ENCODE results near the gene HDGFL3. TPM values are rescaled to one million over a fixed set of nuclear protein-coding genes. Genes with fewer than 3 reads are reported as not detected.

Gene HDGFL3
- total and polyA plus RNA-seq, 2 experiments from 2014 or later: 68.6 to 135 TPM

DNA sequence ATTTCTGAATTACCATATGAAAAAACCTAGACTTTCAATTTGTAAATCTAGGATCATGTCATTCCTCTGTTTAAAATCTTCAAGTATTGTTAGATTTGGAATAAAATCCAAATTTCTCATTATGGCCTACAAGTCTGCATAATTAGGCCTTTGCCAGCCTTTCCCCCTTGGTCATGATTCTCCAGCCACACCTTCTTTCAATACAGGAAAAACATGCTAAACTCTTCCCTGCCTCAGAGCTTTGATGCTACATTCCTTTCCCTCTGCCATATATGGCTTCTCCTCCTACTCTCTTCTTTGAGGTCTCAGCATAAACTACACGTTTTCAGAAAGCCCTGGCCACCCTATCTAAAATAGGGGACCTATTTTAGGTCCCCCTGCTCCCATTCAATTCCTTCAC, 51.7 kb downstream of the HDGFL3 start:
- Mint-ChIP-seq H3K4me3 (no peak overlapping the region), H3K27me3 (ENCODE audit: insufficient read depth, low read depth, poor library complexity) (no peaks in the 10 kb centered on the region), H3K4me1 (peaks cover 5% of the 10 kb centered on the region), H3K36me3 (ENCODE audit: low read depth) (peaks cover 45% of the 10 kb centered on the region), H3K27ac (peak overlapping the region; percentile 65; the same call in 1 of the 2 replicates), H3K9me3 (no peaks in the 10 kb centered on the region)
- no peak overlapping the region for H3K4me2 ChIP-seq
- DNase-seq (ENCODE audit: low spot score) (peak; percentile 30), ATAC-seq (peak; percentile 34; the same call in 2 of the 3 replicates)
- TF ChIP-seq, protein P1, sequence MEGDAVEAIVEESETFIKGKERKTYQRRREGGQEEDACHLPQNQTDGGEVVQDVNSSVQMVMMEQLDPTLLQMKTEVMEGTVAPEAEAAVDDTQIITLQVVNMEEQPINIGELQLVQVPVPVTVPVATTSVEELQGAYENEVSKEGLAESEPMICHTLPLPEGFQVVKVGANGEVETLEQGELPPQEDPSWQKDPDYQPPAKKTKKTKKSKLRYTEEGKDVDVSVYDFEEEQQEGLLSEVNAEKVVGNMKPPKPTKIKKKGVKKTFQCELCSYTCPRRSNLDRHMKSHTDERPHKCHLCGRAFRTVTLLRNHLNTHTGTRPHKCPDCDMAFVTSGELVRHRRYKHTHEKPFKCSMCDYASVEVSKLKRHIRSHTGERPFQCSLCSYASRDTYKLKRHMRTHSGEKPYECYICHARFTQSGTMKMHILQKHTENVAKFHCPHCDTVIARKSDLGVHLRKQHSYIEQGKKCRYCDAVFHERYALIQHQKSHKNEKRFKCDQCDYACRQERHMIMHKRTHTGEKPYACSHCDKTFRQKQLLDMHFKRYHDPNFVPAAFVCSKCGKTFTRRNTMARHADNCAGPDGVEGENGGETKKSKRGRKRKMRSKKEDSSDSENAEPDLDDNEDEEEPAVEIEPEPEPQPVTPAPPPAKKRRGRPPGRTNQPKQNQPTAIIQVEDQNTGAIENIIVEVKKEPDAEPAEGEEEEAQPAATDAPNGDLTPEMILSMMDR (conservative IDR thresholded peaks at IDR 0.05; ENCODE audit: low read depth in 2 of 2): no peak
- no peaks in the 10 kb centered on the region for H3K27me3 ChIP-seq (ENCODE audit: insufficient read depth)
- H3F3A ChIP-seq (replicated peaks; ENCODE audit: low read depth): no peaks in the 10 kb centered on the region
- no peaks in the 10 kb centered on the region for H3K9me2 ChIP-seq (ENCODE audit: insufficient read depth)
- peaks cover 7% of the 10 kb centered on the region; the same call in 1 of the 2 replicates for H3K4me1 ChIP-seq (ENCODE audit: insufficient read depth)
- H3K36me3 ChIP-seq (ENCODE audit: insufficient read depth): peaks cover 11% of the 10 kb centered on the region; the same call in 1 of the 2 replicates
- H3K4me3 ChIP-seq: no peak overlapping the region
- no peak overlapping the region for H2AFZ ChIP-seq
- H4K20me1 ChIP-seq (replicated peaks; ENCODE audit: insufficient read depth): peaks cover 1% of the 10 kb centered on the region
- peaks cover 5% of the 10 kb centered on the region; the same call in 1 of the 2 replicates for H3K79me2 ChIP-seq (replicated peaks; ENCODE audit: insufficient read depth)
- H3K27ac ChIP-seq (ENCODE audit: low read depth): no peak overlapping the region

DNA sequence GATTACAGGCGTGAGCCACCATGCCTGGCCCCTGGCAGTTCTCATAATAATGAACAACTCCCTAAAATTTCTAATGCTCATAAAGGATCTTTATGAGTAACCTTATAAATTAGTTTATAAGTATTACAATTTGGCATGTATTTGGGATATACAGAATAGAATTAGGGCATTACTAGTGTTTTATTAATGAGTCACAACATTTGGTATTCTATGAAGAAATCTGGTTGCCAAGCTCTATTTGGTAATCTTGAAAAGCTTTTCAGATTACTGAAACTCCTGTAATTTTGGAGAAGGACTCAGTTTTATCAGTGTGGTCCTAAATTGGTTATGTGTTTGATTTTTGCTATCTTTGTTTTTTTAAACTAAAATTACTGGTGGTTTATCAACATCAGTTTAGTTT, 54.3 kb downstream of the HDGFL3 start:
- Mint-ChIP-seq H3K4me1 (peaks cover 18% of the 10 kb centered on the region), H3K27me3 (ENCODE audit: insufficient read depth, low read depth, poor library complexity) (no peaks in the 10 kb centered on the region), H3K4me3 (no peak overlapping the region), H3K36me3 (ENCODE audit: low read depth) (peaks cover 52% of the 10 kb centered on the region), H3K27ac (no peak overlapping the region), H3K9me3 (no peaks in the 10 kb centered on the region)
- no peak for DNase-seq (ENCODE audit: low spot score)
- H3K4me1 ChIP-seq (ENCODE audit: insufficient read depth): peaks cover 14% of the 10 kb centered on the region; the same call in 1 of the 2 replicates
- H3K4me2 ChIP-seq: no peak overlapping the region
- H3F3A ChIP-seq (replicated peaks; ENCODE audit: low read depth): no peaks in the 10 kb centered on the region
- no peaks in the 10 kb centered on the region for H3K79me2 ChIP-seq (replicated peaks; ENCODE audit: insufficient read depth)
- no peaks in the 10 kb centered on the region for H3K9me2 ChIP-seq (ENCODE audit: insufficient read depth)
- no peak overlapping the region for H3K27ac ChIP-seq (ENCODE audit: low read depth)
- H3K4me3 ChIP-seq: no peak overlapping the region
- ATAC-seq: no peak
- no peaks in the 10 kb centered on the region; the same call in none of the 2 replicates for H4K20me1 ChIP-seq (replicated peaks; ENCODE audit: insufficient read depth)
- peaks cover 27% of the 10 kb centered on the region for H3K36me3 ChIP-seq (ENCODE audit: insufficient read depth)
- no peak overlapping the region for H2AFZ ChIP-seq
- H3K27me3 ChIP-seq (ENCODE audit: insufficient read depth): no peaks in the 10 kb centered on the region
- no peak for TF ChIP-seq JUNB (IDR thresholded peaks at IDR 0.05; ENCODE audit: unreplicated experiment)
- TF ChIP-seq ZNF331 (CRISPR knock-in tag; IDR thresholded peaks at IDR 0.05; ENCODE audit: low read depth): no peak
- no peak for TF ChIP-seq EZH2phosphoT487 (IDR thresholded peaks at IDR 0.05; ENCODE audit: unreplicated experiment)
- TF ChIP-seq, protein P2, sequence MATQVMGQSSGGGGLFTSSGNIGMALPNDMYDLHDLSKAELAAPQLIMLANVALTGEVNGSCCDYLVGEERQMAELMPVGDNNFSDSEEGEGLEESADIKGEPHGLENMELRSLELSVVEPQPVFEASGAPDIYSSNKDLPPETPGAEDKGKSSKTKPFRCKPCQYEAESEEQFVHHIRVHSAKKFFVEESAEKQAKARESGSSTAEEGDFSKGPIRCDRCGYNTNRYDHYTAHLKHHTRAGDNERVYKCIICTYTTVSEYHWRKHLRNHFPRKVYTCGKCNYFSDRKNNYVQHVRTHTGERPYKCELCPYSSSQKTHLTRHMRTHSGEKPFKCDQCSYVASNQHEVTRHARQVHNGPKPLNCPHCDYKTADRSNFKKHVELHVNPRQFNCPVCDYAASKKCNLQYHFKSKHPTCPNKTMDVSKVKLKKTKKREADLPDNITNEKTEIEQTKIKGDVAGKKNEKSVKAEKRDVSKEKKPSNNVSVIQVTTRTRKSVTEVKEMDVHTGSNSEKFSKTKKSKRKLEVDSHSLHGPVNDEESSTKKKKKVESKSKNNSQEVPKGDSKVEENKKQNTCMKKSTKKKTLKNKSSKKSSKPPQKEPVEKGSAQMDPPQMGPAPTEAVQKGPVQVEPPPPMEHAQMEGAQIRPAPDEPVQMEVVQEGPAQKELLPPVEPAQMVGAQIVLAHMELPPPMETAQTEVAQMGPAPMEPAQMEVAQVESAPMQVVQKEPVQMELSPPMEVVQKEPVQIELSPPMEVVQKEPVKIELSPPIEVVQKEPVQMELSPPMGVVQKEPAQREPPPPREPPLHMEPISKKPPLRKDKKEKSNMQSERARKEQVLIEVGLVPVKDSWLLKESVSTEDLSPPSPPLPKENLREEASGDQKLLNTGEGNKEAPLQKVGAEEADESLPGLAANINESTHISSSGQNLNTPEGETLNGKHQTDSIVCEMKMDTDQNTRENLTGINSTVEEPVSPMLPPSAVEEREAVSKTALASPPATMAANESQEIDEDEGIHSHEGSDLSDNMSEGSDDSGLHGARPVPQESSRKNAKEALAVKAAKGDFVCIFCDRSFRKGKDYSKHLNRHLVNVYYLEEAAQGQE (IDR thresholded peaks at IDR 0.05; ENCODE audit: unreplicated experiment): no peak
- TF ChIP-seq CREB1 (CRISPR knock-in tag; IDR thresholded peaks at IDR 0.05; ENCODE audit: low read depth): no peak
- TF ChIP-seq, protein P3, sequence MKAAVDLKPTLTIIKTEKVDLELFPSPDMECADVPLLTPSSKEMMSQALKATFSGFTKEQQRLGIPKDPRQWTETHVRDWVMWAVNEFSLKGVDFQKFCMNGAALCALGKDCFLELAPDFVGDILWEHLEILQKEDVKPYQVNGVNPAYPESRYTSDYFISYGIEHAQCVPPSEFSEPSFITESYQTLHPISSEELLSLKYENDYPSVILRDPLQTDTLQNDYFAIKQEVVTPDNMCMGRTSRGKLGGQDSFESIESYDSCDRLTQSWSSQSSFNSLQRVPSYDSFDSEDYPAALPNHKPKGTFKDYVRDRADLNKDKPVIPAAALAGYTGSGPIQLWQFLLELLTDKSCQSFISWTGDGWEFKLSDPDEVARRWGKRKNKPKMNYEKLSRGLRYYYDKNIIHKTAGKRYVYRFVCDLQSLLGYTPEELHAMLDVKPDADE (IDR thresholded peaks at IDR 0.05): no peak
- TF ChIP-seq STAT1 (IDR thresholded peaks at IDR 0.05; ENCODE audit: unreplicated experiment): no peak
- TF ChIP-seq, protein P1 (conservative IDR thresholded peaks at IDR 0.05; ENCODE audit: low read depth in 2 of 2): no peak
- no peak for TF ChIP-seq ZNF114 (CRISPR knock-in tag; IDR thresholded peaks at IDR 0.05)
- no peak for TF ChIP-seq NANOG (IDR thresholded peaks at IDR 0.05; ENCODE audit: borderline replicate concordance)
- no peak for TF ChIP-seq POLR2AphosphoS5 (IDR thresholded peaks at IDR 0.05; ENCODE audit: low read depth)
- no peak for TF ChIP-seq EZH2 (IDR thresholded peaks at IDR 0.05; ENCODE audit: low read depth, unreplicated experiment)
